HG02678 (cell line): ENCODE measurements around the gene ENOX1.

Source experiments
- ATAC-seq: cut with Tn5 transposase; IDR thresholded peaks from one replicate; pipeline ENCODE4 v1.9.1; 2021; ENCODE audit warnings: mild to moderate bottlenecking, moderate library complexity; ENCODE audit not compliant: unreplicated experiment

Gene ENOX1

GRCh38 chr13:43269037-43269481, 517.7 kb downstream of the ENOX1 start:
- ATAC-seq: no peak

GRCh38 chr13:43268632-43269031, 518.1 kb downstream of the ENOX1 start:
- no peak for ATAC-seq

GRCh38 chr13:43267916-43268315, 518.9 kb downstream of the ENOX1 start:
- ATAC-seq: no peak

GRCh38 chr13:43266936-43267615, 519.7 kb downstream of the ENOX1 start:
- ATAC-seq: no peak

GRCh38 chr13:43265028-43265427, 521.7 kb downstream of the ENOX1 start:
- ATAC-seq: no peak

GRCh38 chr13:43264458-43264857, 522.3 kb downstream of the ENOX1 start:
- no peak for ATAC-seq

- ATAC-seq: no peak
Observed at GRCh38 chr13:43263047-43263446, 523.7 kb downstream of the ENOX1 start.

GRCh38 chr13:43260999-43261398, 525.8 kb downstream of the ENOX1 start:
- no peak for ATAC-seq

GRCh38 chr13:43258771-43259170, 528.0 kb downstream of the ENOX1 start:
- ATAC-seq: no peak

- no peak for ATAC-seq
Observed at GRCh38 chr13:43257765-43258164, 529.0 kb downstream of the ENOX1 start.

GRCh38 chr13:43251961-43252360, 534.8 kb downstream of the ENOX1 start:
- no peak for ATAC-seq

- no peak for ATAC-seq
Observed at GRCh38 chr13:43246382-43246781, 540.4 kb downstream of the ENOX1 start.

GRCh38 chr13:43245374-43245964, 541.3 kb downstream of the ENOX1 start:
- no peak for ATAC-seq

GRCh38 chr13:43244481-43244880, 542.3 kb downstream of the ENOX1 start:
- ATAC-seq: no peak

GRCh38 chr13:43243711-43244110, 543.1 kb downstream of the ENOX1 start:
- no peak for ATAC-seq

- ATAC-seq: no peak
Observed at GRCh38 chr13:43242040-43242439, 544.7 kb downstream of the ENOX1 start.

- ATAC-seq: peak; percentile 89
Observed at GRCh38 chr13:43240278-43240677, 546.5 kb downstream of the ENOX1 start.

GRCh38 chr13:43239275-43239840, 547.4 kb downstream of the ENOX1 start:
- no peak for ATAC-seq

GRCh38 chr13:43238341-43239083, 548.3 kb downstream of the ENOX1 start:
- no peak for ATAC-seq

GRCh38 chr13:43237616-43238015, 549.2 kb downstream of the ENOX1 start:
- ATAC-seq: no peak

GRCh38 chr13:43235028-43235427, 551.7 kb downstream of the ENOX1 start:
- no peak for ATAC-seq

- ATAC-seq: no peak
Observed at GRCh38 chr13:43232873-43233265, 553.9 kb downstream of the ENOX1 start.
